OCI-LY3 (cell line): ENCODE results near the gene EIF4E.

Source experiments
- H2AFZ ChIP-seq: fragments of 200-600, 300-600 bp; shearing (Covaris generic); 2 replicates; pipeline ENCODE4 v1.6.0; 2014; ENCODE audit warnings: antibody characterized with exemption, low read depth, low read length
- H3K27ac ChIP-seq: fragments of 200-600, 300-600 bp; sonication (generic); 2 replicates; pipeline ENCODE4 v1.5.1; 2014; ENCODE audit warnings: mild to moderate bottlenecking, low read length, moderate library complexity, mixed read lengths
- H3K27me3 ChIP-seq: fragments of 200-600, 300-600 bp; sonication (generic); 2 replicates; pipeline ENCODE4 v1.6.1; 2014; ENCODE audit warnings: low read depth, low read length, mixed read lengths
- H3K36me3 ChIP-seq: fragments of 200-600, 300-600 bp; sonication (generic); replicated peaks from 2 replicates; pipeline ENCODE3; 2014; ENCODE audit warnings: low read depth, low read length, mixed read lengths
- H3K4me1 ChIP-seq: fragments of 300-600, 200-600 bp; sonication (generic); 2 replicates; pipeline ENCODE4 v1.6.1; 2014; ENCODE audit warnings: low read length, mixed read lengths
- H3K4me2 ChIP-seq: fragments of 200-600, 300-600 bp; sonication (generic); 2 replicates; pipeline ENCODE4 v1.6.1; 2014; ENCODE audit warnings: low read length, mixed read lengths
- H3K4me3 ChIP-seq: fragments of 300-600, 200-600 bp; sonication (generic); 2 replicates; pipeline ENCODE4 v1.5.1; 2014; ENCODE audit warnings: antibody characterized with exemption, mild to moderate bottlenecking, low read length, moderate library complexity
- H3K79me2 ChIP-seq: fragments of 300-600, 200-600 bp; shearing (Covaris generic); 2 replicates; pipeline ENCODE4 v1.6.1; 2014; ENCODE audit warnings: mild to moderate bottlenecking, low read length, mixed read lengths
- H3K9ac ChIP-seq: fragments of 300-600, 200-600 bp; shearing (Covaris generic); 2 replicates; pipeline ENCODE4 v1.6.0; 2014; ENCODE audit warnings: mild to moderate bottlenecking, low read length, moderate library complexity
- H3K9me3 ChIP-seq: fragments of 200-600, 300-600 bp; shearing (Covaris generic); 2 replicates; pipeline ENCODE4 v1.6.1; 2014; ENCODE audit warnings: low read length, mixed read lengths; ENCODE audit not compliant: insufficient read depth
- H4K20me1 ChIP-seq: fragments of 200-600, 300-600 bp; sonication (generic); 2 replicates; pipeline ENCODE4 v1.6.1; 2016; ENCODE audit warnings: low read length, mixed read lengths; ENCODE audit not compliant: insufficient read depth
- CTCF ChIP-seq: fragments of 200-600, 300-600 bp; sonication (generic); IDR thresholded peaks from 2 replicates; pipeline ENCODE4 v1.5.1; 2014; ENCODE audit warnings: antibody characterized with exemption, low read length, low read depth
- EZH2phosphoT487 ChIP-seq: fragments of 200-600 bp; shearing (Covaris generic); IDR thresholded peaks from 2 replicates; pipeline ENCODE4 v1.6.1; 2018; ENCODE audit warnings: antibody characterized with exemption, mixed run types, low read depth

The EIF4E gene

GRCh38 chr4:98908182-98908581, 20.8 kb downstream of the EIF4E start:
- H3K79me2 ChIP-seq: peaks cover 100% of the 10 kb centered on the region
- peaks cover 23% of the 10 kb centered on the region for H3K36me3 ChIP-seq
- no peak overlapping the region for H3K4me3 ChIP-seq
- H3K4me1 ChIP-seq: peaks cover 7% of the 10 kb centered on the region
- TF ChIP-seq CTCF: no peak
- TF ChIP-seq EZH2phosphoT487: no peak
- no peaks in the 10 kb centered on the region for H3K27me3 ChIP-seq
- H3K9me3 ChIP-seq: no peaks in the 10 kb centered on the region
- no peak overlapping the region for H3K27ac ChIP-seq
- H2AFZ ChIP-seq: no peak overlapping the region
- H4K20me1 ChIP-seq: peaks cover 92% of the 10 kb centered on the region
- H3K4me2 ChIP-seq: no peak overlapping the region
- no peak overlapping the region for H3K9ac ChIP-seq

GRCh38 chr4:98905839-98906238, 23.1 kb downstream of the EIF4E start:
- no peak overlapping the region for H3K4me3 ChIP-seq
- H3K79me2 ChIP-seq: peaks cover 100% of the 10 kb centered on the region
- H3K4me2 ChIP-seq: no peak overlapping the region
- peaks cover 29% of the 10 kb centered on the region for H3K36me3 ChIP-seq
- no peak for TF ChIP-seq CTCF
- no peak for TF ChIP-seq EZH2phosphoT487
- H3K27me3 ChIP-seq: no peaks in the 10 kb centered on the region
- H3K4me1 ChIP-seq: peaks cover 7% of the 10 kb centered on the region
- no peak overlapping the region for H3K9ac ChIP-seq
- H2AFZ ChIP-seq: no peak overlapping the region
- no peaks in the 10 kb centered on the region for H3K9me3 ChIP-seq
- peaks cover 91% of the 10 kb centered on the region for H4K20me1 ChIP-seq
- H3K27ac ChIP-seq: no peak overlapping the region

GRCh38 chr4:98905297-98905696, 23.6 kb downstream of the EIF4E start:
- TF ChIP-seq EZH2phosphoT487: no peak
- no peak for TF ChIP-seq CTCF
- Histone ChIP-seq H3K4me2 (no peak overlapping the region), H4K20me1 (peaks cover 86% of the 10 kb centered on the region)

DNA sequence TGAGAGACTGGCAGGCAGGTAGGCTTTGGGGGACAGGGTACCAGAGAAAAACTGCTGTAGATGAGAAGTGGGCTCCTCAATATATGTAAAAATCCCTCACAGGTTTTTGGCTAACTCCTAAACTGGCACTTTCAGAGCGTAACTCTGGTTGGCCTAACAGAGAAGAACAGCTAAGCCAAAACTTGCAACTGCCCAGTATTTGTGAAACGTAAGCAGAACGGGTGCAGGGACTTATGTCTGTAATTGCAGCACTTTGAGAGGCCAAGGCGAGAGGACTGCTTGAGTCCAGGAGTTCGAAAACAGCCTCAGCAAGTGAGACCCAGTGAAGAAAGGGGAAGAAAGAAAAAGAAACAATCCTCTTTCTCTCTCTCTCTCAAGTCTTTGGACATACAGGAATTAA, 25.0 kb downstream of the EIF4E start:
- Histone ChIP-seq H3K4me2 (no peak overlapping the region), H3K9ac (no peak overlapping the region), H3K79me2 (peaks cover 100% of the 10 kb centered on the region), H3K9me3 (no peaks in the 10 kb centered on the region), H3K4me3 (no peak overlapping the region), H3K4me1 (peaks cover 7% of the 10 kb centered on the region; the same call in 1 of the 2 replicates), H3K27ac (no peak overlapping the region), H3K27me3 (no peaks in the 10 kb centered on the region), H2AFZ (no peak overlapping the region), H4K20me1 (peaks cover 73% of the 10 kb centered on the region), H3K36me3 (peaks cover 38% of the 10 kb centered on the region)
- TF ChIP-seq EZH2phosphoT487: no peak
- TF ChIP-seq CTCF: no peak

More at GRCh38 chr4:98905297-98905696, 23.6 kb downstream of the EIF4E start:
- Histone ChIP-seq H3K9me3 (no peaks in the 10 kb centered on the region), H3K4me3 (no peak overlapping the region), H3K27me3 (no peaks in the 10 kb centered on the region), H3K27ac (no peak overlapping the region), H3K36me3 (peaks cover 33% of the 10 kb centered on the region), H3K4me1 (peaks cover 7% of the 10 kb centered on the region), H3K9ac (no peak overlapping the region), H2AFZ (no peak overlapping the region), H3K79me2 (peaks cover 100% of the 10 kb centered on the region)
